Measurements from ENCODE around the gene C10orf90. TPM values are rescaled to one million over a fixed set of nuclear protein-coding genes. Genes with fewer than 3 reads are reported as not detected.

Gene C10orf90
- total RNA-seq, 2 donors from 2014 or later, result 0.33 TPM; not detected in 1

DNA sequence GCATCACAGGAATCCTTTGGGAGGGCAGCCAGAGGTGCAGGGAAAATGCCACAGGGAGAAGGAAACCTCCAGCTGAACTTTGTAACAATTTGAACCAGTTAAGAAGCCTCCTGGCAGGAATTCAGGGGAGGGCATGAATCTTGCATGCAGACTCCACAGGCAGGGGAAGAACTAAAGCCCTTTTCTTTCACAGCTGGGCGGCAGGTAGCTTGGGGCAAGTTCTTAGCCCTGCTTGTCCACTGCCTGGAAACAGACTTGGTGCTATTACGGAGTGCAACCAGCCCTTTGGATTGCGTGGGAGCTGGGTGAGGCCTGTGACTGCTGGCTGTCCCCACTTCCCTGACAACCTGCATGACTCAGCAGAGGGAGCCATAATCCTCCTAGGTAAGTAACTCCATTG lies 230.6 kb downstream of the C10orf90 start:
- H3K4me3 Mint-ChIP-seq, result no peak overlapping the region
- H3K36me3 ChIP-seq (ENCODE audit: control insufficient read depth, insufficient read depth, low read length), result no peaks in the 10 kb centered on the region
- peaks cover 11% of the 10 kb centered on the region for H3K27me3 ChIP-seq (ENCODE audit: control insufficient read depth, insufficient read depth, low read length, poor library complexity, severe bottlenecking)
- peaks cover 11% of the 10 kb centered on the region for H3K9me3 ChIP-seq (ENCODE audit: control insufficient read depth, low read length)
- H3K9me3 Mint-ChIP-seq, result peaks cover 22% of the 10 kb centered on the region
- peaks cover 6% of the 10 kb centered on the region for H3K27me3 Mint-ChIP-seq (ENCODE audit: insufficient read depth)
- peaks cover under 1% of the 10 kb centered on the region for H3K4me1 ChIP-seq (ENCODE audit: control insufficient read depth, insufficient read depth, low read length)
- no peak for DNase-seq
- H3K27ac Mint-ChIP-seq, result no peak overlapping the region
- no peak overlapping the region for H3K9ac ChIP-seq (ENCODE audit: extremely low read depth, low read length, poor library complexity, severe bottlenecking)
- WGBS, 2 experiments (ENCODE audit: insufficient coverage in 1 of 2, insufficient read length in 1 of 2), result 93% methylated on average over 3 of the region's 3 CpGs
- H3K27ac ChIP-seq (ENCODE audit: low read depth, low read length), result no peak overlapping the region
- peaks cover 6% of the 10 kb centered on the region for H3K36me3 Mint-ChIP-seq (ENCODE audit: low read depth)
- TF ChIP-seq, protein P1, sequence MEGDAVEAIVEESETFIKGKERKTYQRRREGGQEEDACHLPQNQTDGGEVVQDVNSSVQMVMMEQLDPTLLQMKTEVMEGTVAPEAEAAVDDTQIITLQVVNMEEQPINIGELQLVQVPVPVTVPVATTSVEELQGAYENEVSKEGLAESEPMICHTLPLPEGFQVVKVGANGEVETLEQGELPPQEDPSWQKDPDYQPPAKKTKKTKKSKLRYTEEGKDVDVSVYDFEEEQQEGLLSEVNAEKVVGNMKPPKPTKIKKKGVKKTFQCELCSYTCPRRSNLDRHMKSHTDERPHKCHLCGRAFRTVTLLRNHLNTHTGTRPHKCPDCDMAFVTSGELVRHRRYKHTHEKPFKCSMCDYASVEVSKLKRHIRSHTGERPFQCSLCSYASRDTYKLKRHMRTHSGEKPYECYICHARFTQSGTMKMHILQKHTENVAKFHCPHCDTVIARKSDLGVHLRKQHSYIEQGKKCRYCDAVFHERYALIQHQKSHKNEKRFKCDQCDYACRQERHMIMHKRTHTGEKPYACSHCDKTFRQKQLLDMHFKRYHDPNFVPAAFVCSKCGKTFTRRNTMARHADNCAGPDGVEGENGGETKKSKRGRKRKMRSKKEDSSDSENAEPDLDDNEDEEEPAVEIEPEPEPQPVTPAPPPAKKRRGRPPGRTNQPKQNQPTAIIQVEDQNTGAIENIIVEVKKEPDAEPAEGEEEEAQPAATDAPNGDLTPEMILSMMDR (conservative IDR thresholded peaks at IDR 0.05), result no peak
- no peaks in the 10 kb centered on the region for H3K4me1 Mint-ChIP-seq
- no peak overlapping the region for H3K4me3 ChIP-seq (ENCODE audit: low read length)

DNA sequence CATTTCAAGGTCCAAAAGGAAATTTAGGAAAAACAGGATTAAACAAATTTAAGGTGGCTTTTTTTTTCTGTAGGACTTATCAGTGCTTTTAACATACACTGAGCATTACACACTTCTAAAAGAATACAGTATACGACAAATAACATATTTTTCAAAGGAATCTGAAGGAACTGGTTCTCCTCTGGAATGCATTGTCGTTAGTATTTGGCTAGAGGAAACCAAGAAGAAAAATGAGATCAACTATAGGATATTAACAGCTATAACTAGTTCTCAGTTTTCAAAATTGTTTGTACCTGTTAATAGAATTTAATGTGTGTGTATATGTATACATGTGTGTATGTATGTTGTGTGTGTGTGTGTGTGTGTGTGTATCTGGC lies 232.1 kb downstream of the C10orf90 start:
- H3K4me3 ChIP-seq (ENCODE audit: low read length), result no peak overlapping the region
- H3K9me3 ChIP-seq (ENCODE audit: control insufficient read depth, low read length), result peaks cover 2% of the 10 kb centered on the region
- H3K4me3 Mint-ChIP-seq, result no peak overlapping the region
- H3K27me3 ChIP-seq (ENCODE audit: control insufficient read depth, insufficient read depth, low read length, poor library complexity, severe bottlenecking), result peaks cover 11% of the 10 kb centered on the region
- no peak for DNase-seq
- WGBS, 2 experiments (ENCODE audit: insufficient coverage in 1 of 2, insufficient read length in 1 of 2), result 89 to 100% methylated on average over 1 to 2 of the region's 2 CpGs
- no peaks in the 10 kb centered on the region for H3K36me3 Mint-ChIP-seq (ENCODE audit: low read depth)
- peaks cover 11% of the 10 kb centered on the region for H3K4me1 ChIP-seq (ENCODE audit: control insufficient read depth, insufficient read depth, low read length)
- no peaks in the 10 kb centered on the region for H3K36me3 ChIP-seq (ENCODE audit: control insufficient read depth, insufficient read depth, low read length)
- peaks cover 11% of the 10 kb centered on the region for H3K4me1 Mint-ChIP-seq
- TF ChIP-seq, protein P1 (conservative IDR thresholded peaks at IDR 0.05), result no peak
- H3K9ac ChIP-seq (ENCODE audit: extremely low read depth, low read length, poor library complexity, severe bottlenecking), result no peak overlapping the region
- peaks cover 7% of the 10 kb centered on the region for H3K9me3 Mint-ChIP-seq
- no peak overlapping the region for H3K27ac ChIP-seq (ENCODE audit: low read depth, low read length)
- H3K27me3 Mint-ChIP-seq (ENCODE audit: insufficient read depth), result peaks cover 4% of the 10 kb centered on the region
- H3K27ac Mint-ChIP-seq, result no peak overlapping the region

DNA sequence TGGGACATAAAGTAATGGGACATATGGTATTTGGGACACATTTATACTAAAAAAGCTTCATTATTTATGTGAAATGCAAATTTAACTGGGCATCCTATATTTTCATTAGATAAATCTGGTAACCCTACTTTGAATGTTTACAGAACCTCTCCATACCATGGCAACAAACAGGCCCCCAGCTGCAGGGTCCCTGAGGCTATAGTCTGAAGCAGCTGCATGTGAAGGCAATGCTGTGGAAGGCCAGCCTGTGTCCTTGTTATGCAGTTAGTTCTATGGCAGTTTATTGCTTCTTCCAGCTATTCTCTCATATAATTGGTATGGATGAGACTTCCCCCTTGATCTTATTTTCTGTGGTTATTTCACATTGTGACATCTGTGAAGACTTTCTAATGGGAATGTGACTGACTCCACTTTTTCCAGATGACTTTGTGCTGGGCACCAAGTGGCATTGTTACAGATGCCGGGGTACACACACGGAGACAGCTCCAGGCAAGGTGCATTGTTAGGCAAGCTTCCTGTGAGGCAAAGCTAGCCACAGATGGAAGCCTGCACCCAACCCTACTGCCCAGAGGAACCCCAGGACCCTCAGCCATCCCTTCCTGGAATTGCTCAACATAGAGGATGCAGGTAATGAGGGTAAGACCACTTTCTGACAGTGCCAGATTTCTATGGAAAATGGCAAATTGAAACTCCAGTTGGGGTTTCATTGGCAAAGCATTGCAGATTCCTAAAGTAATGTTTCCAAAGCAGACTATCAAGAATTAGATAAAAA lies 232.7 kb downstream of the C10orf90 start:
- Mint-ChIP-seq H3K27me3 (ENCODE audit: insufficient read depth) (peaks cover 4% of the 10 kb centered on the region), H3K27ac (no peak overlapping the region), H3K36me3 (ENCODE audit: low read depth) (no peaks in the 10 kb centered on the region), H3K4me3 (no peak overlapping the region), H3K4me1 (peaks cover 17% of the 10 kb centered on the region), H3K9me3 (peaks cover 4% of the 10 kb centered on the region)
- TF ChIP-seq, protein P1 (conservative IDR thresholded peaks at IDR 0.05), result no peak
- H3K27ac ChIP-seq (ENCODE audit: low read depth, low read length), result no peak overlapping the region
- H3K27me3 ChIP-seq (ENCODE audit: control insufficient read depth, insufficient read depth, low read length, poor library complexity, severe bottlenecking), result peaks cover 11% of the 10 kb centered on the region
- peaks cover 11% of the 10 kb centered on the region for H3K4me1 ChIP-seq (ENCODE audit: control insufficient read depth, insufficient read depth, low read length)
- DNase-seq, result no peak
- H3K36me3 ChIP-seq (ENCODE audit: control insufficient read depth, insufficient read depth, low read length), result no peaks in the 10 kb centered on the region
- H3K9me3 ChIP-seq (ENCODE audit: control insufficient read depth, low read length), result no peaks in the 10 kb centered on the region
- 96 to 100% methylated on average over 2 of the region's 2 CpGs for WGBS, 2 experiments (ENCODE audit: insufficient coverage in 1 of 2, insufficient read length in 1 of 2)
- no peak overlapping the region for H3K4me3 ChIP-seq (ENCODE audit: low read length)
- H3K9ac ChIP-seq (ENCODE audit: extremely low read depth, low read length, poor library complexity, severe bottlenecking), result no peak overlapping the region

All from endodermal cell (in vitro differentiated cells).